Measurements from ENCODE around the gene NPAS4.
"Not testable (repeated sequence)": the region's sequence is repeated elsewhere in the genome, so short reads cannot be mapped to it uniquely, and the experiment has no call there.

The NPAS4 gene

DNA sequence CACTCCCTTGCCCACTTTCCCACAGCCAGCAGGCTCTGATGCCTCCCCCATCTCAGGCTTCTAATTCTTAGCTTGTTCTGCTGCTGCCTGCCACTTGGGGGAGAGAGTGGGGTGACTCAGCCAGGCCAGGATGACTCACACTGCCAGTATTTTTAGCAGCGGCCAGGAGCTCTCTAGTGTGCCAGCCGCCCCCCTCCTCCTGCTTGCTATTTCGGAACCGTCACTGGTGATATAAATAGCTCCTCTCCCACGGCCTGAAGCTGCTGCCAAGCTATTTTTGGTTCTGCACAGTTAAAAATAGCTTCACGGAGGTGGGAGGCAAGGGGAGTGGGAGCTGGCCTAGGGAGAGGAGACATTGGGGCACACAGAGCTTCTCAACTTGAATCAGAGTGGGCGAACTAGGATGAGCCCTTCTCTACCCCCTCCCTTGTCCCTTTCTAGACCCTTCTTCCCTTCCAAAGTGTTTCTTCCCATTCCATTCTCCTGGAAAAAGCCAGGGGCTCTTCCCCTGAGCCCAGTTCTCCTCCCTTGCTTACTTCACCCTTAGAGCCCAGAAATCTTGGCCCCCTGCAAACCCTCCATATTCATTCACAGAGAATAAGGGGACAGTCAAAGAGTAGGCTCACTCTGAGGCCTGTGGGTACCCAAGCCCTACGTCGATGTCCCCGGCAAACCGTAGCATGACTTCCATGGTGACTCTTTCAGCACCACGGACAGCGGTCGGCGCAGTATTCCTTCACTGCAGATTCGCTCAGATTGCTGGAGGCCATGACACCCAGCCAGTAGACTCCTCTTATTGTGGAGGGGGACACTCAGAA, 2.5 kb upstream of the NPAS4 start:
- peak; percentile 35 for DNase-seq

DNA sequence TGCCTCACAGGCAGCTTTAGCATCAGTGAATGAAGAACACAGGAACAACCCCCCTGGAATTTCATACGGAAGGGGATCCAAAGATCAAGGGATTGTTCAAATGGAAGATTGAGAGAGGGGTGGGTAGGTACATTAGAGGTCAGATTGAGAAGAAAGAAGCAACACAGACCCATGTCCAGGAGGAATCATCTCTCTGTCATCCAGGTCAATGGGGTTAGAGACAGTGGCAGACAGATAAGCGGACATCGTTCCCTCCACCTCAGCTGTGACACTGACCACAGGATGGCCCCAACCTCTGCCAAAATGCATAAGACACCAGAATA, 1.9 kb upstream of the NPAS4 start:
- no peak for DNase-seq

DNA sequence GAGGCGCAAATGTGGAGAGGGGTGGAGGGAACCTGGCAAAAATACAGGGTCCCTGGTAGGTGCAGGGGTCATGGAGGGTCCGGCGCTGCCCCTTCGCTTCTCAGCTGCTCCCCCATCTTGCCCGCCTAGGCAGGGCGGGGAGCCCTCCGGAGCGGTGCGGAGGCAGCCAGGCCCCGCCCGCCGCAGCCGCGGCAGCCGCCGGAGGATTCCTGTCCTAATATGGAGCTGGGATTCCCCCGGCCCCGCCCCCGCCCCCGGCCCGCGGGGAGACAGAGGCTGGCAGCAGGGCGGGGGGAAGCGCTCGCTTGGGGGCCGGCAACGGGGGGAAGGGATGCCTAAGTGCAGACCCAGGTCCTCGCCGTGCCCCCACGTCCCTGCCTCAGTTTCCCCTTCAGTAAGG, 1.0 kb upstream of the NPAS4 start:
- peak; percentile 68 for DNase-seq

DNA sequence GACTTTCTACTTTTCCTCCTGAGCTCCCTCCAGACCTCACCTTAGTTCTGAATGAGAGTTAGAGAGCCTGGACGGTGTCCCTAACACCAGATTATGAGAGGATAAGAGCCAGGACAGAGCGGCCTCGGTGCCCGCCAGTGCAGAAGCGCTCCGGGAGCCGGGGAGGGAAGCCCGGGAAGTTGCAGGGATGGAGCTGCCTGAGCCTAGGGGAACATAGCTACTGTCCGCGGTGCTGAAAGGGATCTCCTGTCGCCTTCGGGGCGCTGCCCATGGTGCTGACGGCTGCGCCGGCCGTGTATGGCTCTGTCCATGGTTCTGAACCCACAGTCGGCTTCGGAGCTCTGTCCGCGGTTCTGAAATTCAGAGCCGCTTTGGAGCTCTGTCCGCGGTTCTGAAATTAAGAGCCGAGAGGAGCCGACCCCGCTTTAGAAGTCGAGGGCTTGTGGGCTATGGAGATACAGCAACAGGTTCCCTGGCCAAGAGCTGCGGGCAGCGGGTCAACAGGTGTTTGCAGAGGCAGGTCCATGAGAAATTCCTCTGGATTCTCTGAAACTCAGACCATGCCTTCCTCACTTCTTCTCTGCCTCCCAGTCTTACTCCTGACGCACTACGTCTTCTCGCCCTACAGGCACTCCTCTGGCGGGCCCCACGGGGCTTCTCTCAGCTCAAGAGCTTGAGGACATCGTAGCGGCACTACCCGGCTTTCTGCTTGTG, 814 bp downstream of the NPAS4 start:
- no peak for DNase-seq

DNA sequence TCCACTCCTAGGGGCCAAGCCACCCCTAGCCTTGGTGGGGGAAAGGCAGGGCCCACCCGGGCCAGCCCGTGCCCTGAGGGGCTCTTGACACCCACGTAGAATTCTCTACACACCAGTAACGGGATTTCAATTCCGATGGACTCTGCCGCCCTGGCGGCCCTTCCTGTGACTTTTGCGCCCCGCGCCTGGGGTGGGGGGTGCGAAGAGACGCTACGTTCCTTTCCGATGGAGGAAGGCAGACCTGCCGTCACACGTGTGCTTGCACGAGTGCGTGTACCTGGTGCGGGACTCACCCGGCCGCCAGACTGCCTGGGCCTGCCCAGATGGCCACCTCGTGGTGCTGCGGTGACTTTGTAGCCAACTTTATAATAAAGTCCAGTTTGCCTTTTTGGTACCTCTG, 5.5 kb downstream of the NPAS4 start:
- no peak for DNase-seq

DNA sequence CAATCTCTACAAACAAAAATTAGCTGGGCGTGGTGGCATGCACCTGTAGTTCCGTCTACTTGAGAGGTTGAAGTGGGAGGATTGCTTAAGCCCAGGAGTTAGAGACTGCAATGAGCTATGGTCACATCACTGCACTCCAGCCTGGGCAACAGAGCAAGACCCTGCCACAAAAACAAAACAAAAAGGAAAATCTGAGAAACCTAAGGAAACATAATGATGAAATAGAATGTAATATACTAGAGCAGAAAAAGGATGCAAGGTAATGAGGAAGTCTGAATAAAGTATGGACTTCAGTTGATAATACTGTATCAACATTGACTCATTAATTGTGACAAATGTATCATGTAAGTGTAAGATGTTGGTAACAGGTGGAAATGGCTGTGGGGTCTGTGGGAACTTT, 8.1 kb downstream of the NPAS4 start:
- DNase-seq, result no peak

DNA sequence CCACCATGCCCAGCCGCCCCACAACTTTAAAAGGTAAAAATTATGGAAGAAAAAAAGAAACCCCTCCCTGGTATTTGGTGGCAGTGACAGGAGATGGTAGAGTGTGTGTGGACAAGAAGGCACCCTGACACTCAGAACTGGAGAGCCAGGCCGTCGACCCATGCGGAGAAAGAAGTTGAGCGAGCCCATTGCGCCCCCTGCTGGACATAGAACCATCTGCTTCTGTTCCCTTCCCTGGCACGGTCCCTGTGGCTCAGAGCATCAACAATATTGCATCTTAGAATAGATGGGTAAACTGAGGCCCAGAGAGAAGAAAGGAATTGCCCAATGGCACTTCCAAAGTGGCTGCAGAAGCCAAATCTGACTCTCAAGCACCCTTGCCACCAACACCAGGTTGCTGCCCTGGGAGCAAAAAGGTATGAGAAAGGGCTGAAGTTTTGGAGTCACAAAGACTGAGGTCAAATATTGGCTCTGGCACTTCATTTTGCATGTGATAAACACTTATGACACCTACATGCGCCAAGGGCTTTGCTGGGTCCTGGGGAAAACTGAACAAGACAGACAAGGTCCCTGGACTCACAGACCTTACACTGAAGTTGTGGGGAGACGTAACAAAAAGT, 9.3 kb downstream of the NPAS4 start:
- DNase-seq, result peak; percentile 83

DNA sequence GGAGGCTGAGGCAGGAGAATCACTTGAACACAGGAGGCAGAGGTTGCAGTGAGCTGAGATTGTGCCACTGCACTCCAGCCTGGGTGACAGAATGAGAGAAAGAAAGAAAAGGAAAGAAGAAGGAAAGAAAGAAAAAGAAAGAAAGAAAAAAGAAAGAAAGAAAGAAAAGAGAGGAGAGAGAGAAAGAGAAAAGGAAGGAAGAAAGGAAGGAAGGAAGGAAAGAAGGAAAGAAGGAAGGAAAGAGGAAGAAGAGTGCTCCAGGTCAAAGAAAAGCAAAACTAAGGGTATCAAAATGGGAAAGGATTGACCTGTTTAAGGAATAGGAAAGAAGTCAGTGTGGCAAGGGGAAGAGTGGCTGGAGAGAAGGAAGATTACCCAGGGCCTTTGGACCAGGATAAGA, 10.5 kb downstream of the NPAS4 start:
- DNase-seq, result not testable (repeated sequence)

DNA sequence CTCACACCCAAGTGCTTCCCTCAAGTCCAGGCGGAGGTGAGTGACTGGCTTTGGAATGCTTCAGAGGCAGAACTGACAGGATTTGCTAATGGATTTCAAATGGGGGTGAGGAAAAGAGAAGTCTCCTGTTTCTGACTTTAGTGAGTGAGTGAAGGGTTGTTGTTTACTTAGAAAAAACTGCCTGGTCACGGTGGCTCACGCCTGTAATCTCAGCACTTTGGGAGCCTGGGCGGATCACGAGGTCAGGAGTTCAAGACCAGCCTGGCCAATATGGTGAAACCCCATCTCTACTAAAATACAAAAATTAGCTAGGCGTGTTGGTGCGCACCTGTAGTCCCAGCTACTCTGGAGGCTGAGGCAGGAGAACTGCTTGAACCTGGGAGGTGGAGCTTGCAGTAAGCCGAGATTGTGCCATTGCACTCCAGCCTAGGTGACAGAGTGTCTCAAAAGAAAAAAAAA, 11.1 kb downstream of the NPAS4 start:
- not testable (repeated sequence) for DNase-seq

DNA sequence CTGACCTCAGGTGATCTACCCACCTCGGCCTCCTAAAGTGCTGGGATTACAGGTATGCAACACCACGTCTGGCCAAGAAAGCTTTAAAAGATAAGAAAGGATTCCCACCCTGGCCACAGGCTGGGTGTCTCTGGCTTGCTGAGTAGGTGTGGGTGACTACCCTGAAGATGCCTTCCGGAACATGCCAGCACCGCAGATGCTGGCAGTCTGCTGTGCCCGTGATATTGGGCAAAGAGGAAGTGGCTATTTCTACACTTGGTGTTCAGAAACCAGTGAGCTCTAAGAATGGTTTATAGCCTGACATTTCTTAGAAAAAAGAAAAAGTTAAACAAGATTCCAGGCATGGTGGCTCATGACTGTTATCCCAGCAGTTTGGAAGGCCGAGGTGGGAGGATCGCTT, 11.8 kb downstream of the NPAS4 start:
- DNase-seq, result no peak

DNA sequence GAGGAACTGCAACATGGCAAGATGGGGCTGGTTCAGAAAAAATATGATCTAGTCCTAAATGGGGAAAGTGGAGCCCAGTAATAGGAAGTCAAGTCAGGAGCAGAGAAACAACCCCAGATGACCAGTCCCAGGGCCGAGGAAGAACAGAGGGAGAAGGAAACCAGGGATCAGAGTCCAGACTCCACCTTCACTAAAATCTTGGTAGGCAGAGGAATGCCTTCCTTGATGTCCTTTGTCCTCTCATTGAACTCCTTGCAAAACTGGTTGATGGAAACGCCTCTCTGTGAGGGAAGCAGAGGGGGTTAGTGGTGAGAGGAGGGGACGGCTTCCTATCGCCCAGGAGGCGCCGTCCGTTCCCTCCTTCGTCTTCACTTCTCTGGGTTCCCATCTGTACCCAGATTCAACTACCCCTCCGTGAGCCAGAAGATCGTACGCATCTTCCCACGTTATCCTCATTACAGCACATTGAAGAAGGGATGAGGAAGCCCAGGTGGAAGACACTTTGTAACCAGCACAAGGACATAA, 17.2 kb downstream of the NPAS4 start:
- no peak for DNase-seq

DNA sequence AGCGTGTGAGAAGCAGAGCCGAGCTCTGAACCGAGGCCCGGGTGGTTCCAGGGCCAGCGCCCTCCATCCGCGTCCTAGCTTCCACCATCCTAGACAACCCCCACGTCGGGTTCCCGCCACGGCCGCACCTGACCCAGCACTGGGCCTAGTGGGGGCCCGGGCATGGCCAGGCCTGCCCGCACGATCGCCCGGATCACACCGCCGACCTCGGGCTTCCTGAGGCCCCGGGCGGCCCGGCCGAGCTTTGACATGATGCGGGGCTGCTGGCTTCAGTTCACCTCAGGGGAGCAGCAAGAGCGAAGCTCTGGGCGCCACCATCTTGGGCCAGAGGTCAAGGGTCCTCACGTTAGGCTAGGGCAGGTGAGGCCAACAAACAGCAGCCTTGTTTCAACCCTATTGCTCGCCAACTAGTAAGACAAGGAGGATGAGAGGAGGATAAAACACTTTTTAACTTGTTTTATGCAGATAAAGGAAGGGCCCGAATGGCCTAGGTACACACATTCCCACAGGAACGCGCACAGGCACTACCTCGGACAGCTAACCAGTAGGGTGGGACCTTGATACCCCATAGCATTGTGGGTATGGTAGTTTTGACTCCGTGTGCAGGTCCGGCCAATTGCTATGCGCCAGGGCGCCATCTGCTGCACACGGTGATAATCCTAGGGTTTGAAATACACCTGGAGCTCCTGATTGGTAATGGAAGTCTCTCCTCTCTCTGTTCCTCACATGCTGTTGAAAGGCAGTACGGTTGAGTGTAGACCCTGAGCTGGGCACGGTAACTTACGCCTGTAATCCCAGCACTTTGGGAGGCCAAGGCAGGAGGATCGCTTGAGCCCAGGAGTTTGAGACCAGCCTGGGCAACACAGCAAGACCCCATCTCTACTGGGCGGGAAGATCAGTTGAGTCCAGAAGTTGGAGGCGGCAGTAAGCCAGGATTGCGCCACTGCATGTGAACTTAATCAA, 17.9 kb downstream of the NPAS4 start, which contains the start of gene MRPL11:
MRPL11 (minus strand) TSS at position 345 of the 963 bp plus-strand sequence; CDS start at position 251, 94 bp downstream.
- DNase-seq, result peak; percentile 98

DNA sequence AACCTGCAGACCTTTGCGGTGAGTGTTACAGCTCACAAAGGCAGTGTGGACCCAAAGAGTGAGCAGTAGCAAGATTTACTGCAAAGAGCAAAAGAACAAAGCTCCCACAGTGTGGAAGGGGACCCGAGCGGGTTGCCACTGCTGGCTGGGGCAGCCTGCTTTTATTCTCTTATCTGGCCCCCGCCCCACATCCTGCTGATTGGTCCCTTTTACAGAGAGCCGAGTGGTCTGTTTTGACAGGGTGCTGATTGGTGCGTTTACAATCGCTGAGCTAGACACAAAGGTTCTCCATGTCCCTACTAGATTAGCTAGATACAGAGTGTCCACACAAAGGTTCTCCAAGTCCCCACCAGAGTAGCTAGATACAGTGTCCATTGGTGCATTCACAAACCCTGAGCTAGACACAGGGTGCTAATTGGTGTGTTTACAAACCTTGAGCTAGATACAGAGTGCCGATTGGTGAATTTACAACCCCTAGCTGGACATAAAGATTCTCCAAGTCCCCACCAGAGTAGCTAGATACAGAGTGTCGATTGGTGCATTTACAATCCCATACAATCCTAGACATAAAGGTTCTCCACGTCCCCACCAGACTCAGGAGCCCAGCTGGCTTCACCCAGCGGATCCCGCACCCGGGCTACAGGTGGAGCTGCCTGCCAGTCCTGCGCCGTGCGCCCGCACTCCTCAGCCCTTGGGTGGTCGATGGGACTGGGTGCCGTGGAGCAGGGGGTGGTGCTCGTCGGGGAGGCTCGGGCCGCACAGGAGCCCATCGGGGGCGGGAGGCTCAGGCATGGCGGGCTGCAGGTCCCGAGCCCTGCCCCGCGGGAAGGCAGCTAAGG, 19.5 kb downstream of the NPAS4 start:
- DNase-seq, result not testable (repeated sequence)

DNA sequence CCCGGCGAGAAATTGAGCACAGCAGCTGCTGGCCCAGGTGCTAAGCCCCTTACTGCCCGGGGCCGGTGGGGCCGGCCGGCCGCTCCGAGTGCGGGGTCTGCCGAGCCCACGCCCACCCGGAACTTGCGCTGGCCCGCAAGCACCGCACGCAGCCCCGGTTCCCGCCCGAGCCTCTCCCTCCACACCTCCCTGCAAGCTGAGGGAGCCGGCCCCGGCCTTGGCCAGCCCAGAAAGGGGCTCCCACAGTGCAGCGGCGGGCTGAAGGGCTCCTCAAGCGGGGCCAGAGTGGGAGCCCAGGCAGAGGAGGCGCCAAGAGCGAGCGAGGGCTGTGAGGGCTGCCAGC, 20.1 kb downstream of the NPAS4 start:
- DNase-seq, result not testable (repeated sequence)

DNA sequence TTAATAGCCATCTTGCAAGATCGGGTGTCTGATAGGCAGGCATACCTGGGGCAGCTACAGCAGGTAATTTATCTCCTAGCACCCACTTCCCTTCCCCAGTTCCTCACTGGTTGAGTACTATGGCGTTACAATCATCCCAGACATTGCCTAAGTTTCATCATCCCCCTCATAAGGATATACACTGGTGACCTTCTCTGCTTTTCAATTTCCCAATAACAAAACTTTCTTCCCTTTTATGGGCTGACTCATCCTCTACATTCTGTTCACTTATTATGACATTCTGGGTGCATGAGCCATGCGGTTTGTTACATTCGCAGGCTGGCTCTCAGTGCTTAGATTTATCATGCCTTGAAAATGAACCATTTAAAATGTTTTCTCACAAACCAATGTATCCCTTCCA, 22.8 kb downstream of the NPAS4 start:
- DNase-seq, result no peak

DNA sequence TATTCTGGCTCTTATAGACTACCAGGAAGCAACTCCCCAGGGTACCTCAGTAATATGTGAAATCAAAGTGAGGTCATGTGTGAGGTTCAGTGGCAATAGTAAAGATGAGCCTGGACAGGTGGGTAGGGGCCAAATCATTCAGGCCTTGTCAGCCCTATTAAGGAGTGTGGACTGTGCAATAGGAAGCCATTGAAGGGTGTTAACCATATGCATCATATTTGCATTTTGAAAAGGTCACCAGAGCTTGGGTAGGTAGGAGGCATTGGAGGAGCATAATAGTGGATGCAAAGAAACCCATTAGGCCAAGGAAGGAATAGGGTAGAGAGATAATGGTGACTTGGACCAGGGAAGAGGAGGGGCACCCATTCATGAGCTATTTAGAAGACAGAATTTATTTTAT, 26.2 kb downstream of the NPAS4 start:
- no peak for DNase-seq

DNA sequence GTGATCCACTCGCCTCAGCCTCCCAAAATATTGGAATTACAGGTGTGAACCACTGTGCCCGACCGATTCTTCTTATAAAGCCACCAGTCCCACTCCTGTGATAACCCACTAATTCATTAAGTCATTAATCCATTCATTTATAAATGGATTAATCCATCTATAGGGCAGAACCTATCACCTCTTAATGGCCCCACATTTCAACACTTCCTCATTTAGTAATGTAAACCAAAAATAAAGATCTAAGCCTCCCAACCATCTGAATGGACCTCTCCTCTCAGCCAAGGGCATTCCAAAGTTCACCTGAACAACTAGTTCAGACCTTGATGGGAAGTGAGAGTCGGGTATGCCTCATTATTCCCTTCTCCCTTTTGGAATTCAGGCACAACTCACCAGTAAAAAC, 27.7 kb downstream of the NPAS4 start:
- DNase-seq, result no peak

DNA sequence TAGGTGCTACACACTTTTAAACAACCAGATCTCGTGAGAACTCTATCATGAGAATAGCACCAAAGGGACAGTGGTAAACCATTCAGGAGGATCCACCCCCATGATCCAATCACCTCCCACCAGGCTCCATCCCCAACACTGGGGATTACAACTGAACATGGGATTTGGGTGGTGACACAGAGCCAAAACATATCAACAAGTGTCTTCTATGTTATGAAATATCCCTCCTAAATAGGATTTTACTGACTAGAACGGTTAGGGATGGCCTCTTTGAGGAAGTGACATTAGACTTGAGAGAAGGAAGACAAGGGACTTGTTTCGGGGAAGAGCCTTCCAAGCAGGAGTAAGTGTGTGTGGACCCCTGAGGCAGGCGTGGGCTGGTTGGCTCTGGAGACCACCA, 29.7 kb downstream of the NPAS4 start:
- no peak for DNase-seq

DNA sequence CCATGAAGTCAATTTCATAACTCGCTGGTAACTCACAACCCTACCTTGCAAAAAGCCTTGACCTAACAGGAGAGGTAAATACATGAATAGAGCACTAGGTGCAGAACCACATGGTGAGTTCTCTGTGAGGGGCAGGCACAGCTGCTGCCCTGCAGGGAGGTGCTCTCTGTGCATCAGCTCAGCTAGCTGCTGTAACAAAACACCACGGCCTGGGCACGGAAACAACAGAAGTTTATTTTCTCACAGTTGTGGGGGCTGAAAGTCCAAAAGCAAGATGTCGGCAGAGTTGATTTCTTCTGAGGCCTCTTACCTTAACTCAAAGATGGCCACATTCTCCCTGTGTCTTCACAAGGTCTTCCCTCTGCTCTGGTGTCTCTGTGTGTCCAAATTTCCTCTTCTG, 30.8 kb downstream of the NPAS4 start:
- no peak for DNase-seq

DNA sequence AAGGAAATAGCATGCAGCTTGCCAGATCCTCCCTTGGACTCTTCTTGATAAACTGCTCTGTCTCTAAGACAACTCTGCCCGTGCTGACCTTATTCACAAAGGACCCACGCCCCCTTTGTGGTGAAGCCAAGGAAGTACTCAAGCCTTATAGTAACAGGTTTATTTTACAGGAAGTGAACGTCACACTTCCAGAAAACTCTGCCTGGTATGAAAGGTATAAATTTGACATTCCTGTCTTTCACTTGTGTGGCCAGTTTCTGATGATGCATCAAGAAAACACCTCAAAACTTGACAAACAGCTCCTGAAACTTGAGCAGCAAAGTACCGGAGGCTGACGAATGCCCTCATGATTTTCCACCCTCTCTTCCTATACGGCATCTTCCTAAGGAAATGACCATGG, 33.4 kb downstream of the NPAS4 start:
- no peak for DNase-seq

DNA sequence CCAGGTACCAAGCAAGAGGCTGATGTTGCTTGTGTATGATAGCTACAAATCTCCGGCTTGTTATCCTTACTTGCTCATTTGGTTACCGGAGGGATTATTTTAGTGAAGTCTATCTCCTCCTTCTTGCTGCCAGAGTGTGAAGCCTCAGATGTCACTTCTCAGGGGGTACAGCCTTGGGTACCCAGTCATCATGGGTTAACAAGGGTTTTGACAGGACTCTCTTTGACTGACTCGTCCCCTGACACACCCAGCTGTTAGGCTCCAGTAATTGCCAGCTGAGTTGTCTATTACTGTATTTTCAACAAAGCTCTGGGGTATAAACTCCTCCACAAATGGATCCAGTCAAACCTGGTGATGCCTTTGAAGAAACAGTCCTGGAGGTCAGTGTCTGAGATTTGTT, 34.0 kb downstream of the NPAS4 start:
- DNase-seq, result no peak

DNA sequence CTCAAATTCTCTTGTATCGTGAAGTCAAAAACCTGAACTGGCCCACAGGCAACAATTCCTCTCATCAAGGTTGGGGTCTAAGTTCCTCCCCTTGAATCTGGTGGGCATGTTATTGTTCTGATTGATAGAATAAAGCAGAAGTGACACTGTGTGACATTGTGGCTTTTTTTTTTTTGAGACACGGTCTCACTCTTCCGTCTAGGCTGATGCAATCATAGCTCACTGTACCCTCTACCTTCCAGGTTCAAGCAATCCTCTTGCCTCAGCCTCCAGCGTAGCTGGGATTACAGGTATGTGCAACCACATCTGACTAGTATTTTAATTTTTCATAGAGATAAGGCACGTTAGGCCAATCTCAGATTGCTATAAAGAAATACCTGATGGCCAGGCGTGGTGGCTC, 37.0 kb downstream of the NPAS4 start:
- no peak for DNase-seq

Data from NCI-H1092 treated with DMSO at 0.1 percent for 48 hours (cell line).